Lung (tissue), 12 donors: Measurements from ENCODE around the gene MRRF. TPM values are rescaled to one million over a fixed set of nuclear protein-coding genes. Genes with fewer than 3 reads are reported as not detected.

Experiments used
- ATAC-seq: fragments of 200-7000 bp; cut with Tn5 transposase; one replicate; pipeline ENCODE4 v1.9.1; 2020; ENCODE audit warnings: moderate number of reproducible peaks; ENCODE audit not compliant: insufficient read depth, low FRiP score
- DNase-seq, 3 donors: peaks; one replicate each; pipeline ENCODE4 v3.0.0-alpha.2; 2013 to 2017
- H3K27ac ChIP-seq, 2 donors: one replicate each; pipeline ENCODE4 v1.5.1; 2013; ENCODE audit warnings: mild to moderate bottlenecking in 2 of 2, moderate library complexity in 2 of 2, control low read depth in 1 of 2, inconsistent platforms in 1 of 2, low read depth in 1 of 2, low read length in 1 of 2
- H3K27me3 ChIP-seq, 3 donors: one replicate each; pipeline ENCODE4 v1.5.1; 2013; ENCODE audit warnings: low read length in 2 of 3; ENCODE audit not compliant: control insufficient read depth in 3 of 3, insufficient read depth in 3 of 3
- H3K36me3 ChIP-seq, 4 donors: one replicate each; pipeline ENCODE4 v1.5.1; 2013; ENCODE audit warnings: low read length in 4 of 4, mild to moderate bottlenecking in 1 of 4, moderate library complexity in 1 of 4; ENCODE audit not compliant: control insufficient read depth in 4 of 4, insufficient read depth in 4 of 4
- H3K4me1 ChIP-seq, 5 donors: one replicate each; pipeline ENCODE4 v1.5.1; 2013; ENCODE audit warnings: low read length in 5 of 5, mild to moderate bottlenecking in 2 of 5, moderate library complexity in 1 of 5; ENCODE audit not compliant: control insufficient read depth in 5 of 5, insufficient read depth in 5 of 5
- H3K4me3 ChIP-seq: one replicate; pipeline ENCODE4 v1.5.1; 2013; ENCODE audit warnings: mild to moderate bottlenecking, control low read depth, moderate library complexity
- H3K9ac ChIP-seq, 2 donors: one replicate each; pipeline ENCODE4 v1.5.1; 2013; ENCODE audit warnings: low read length in 2 of 2, control low read depth in 1 of 2; ENCODE audit not compliant: insufficient read depth in 1 of 2
- H3K9me3 ChIP-seq, 4 donors: one replicate each; pipeline ENCODE4 v1.5.1; 2013; ENCODE audit warnings: low read length in 3 of 4, mild to moderate bottlenecking in 1 of 4, moderate library complexity in 1 of 4; ENCODE audit not compliant: control insufficient read depth in 4 of 4, insufficient read depth in 3 of 4
- CTCF ChIP-seq: IDR thresholded peaks from 2 replicates; pipeline ENCODE4 v1.5.1; 2012; ENCODE audit warnings: mild to moderate bottlenecking; ENCODE audit errors: control extremely low read depth, extremely low read depth
- WGBS, 2 donors: extraction: QIAGEN DNeasy Blood & Tissue Kit; methylation state at CpG; one replicate each; pipeline ENCODE4 v1.1.7; 2013; 5-methylcytosine and 5-hydroxymethylcytosine counted together
- polyA plus RNA-seq, 2 donors: library from polyadenylated mRNA; stranded (reverse); fragments of 200-250 nt; gene quantifications; one replicate each; pipeline ENCODE4 v1.2.1, GENCODE V29; 2013
- total RNA-seq, 2 donors: library from RNA; depleted of rRNA in 1 of 2; stranded (reverse); fragments of >200 nt in 1 of 2; gene quantifications; one replicate each; pipeline ENCODE4 v1.2.1, GENCODE V29; 2014 to 2021
- donor health status: control.
- donor health status: control.
- donor health status: Bipolar disorder and iron deficiency.
- donor health status: healthy.
- donor health status: DM: yes; HTN: yes; CAD: no.

MRRF gene
- total and polyA plus RNA-seq, 4 donors: 22.3 to 43.9 (median 31.1) TPM

GRCh38 chr9:122227575-122227900 lies 37.1 kb upstream of the MRRF start:
- Histone ChIP-seq H3K36me3 (no peaks in the 10 kb centered on the region), H3K9me3 (peaks cover 0 to 5% (median 0%) of the 10 kb centered on the region in 4 donors), H3K4me1 (peaks cover 0 to 10% (median 0%) of the 10 kb centered on the region in 5 donors), H3K27ac (no peak overlapping the region), H3K4me3 (peak overlapping the region; percentile 9), H3K27me3 (peaks cover 0 to 89% (median 78%) of the 10 kb centered on the region in 3 donors), H3K9ac (no peak overlapping the region)
- ATAC-seq (no peak), DNase-seq (peak in 1 of 3 donors; percentile 20)
- 10 to 32% methylated on average over 10 of the region's 10 CpGs for WGBS, 2 donors
- no peak for TF ChIP-seq CTCF

- Histone ChIP-seq H3K9ac (no peak overlapping the region), H3K36me3 (no peaks in the 10 kb centered on the region), H3K27me3 (peaks cover 0 to 88% (median 78%) of the 10 kb centered on the region in 3 donors), H3K4me3 (peak overlapping the region; percentile 52), H3K9me3 (peaks cover 0 to 5% (median 0%) of the 10 kb centered on the region in 4 donors), H3K27ac (no peak overlapping the region), H3K4me1 (peaks cover 0 to 10% (median 0%) of the 10 kb centered on the region in 5 donors)
- 0 to 3% methylated on average over 38 of the region's 38 CpGs for WGBS, 2 donors
- no peak for TF ChIP-seq CTCF
- ATAC-seq (no peak), DNase-seq (peak in 1 of 3 donors; percentile 14)
Observed at GRCh38 chr9:122228191-122228567, 36.5 kb upstream of the MRRF start.

GRCh38 chr9:122228568-122229484 lies 35.9 kb upstream of the MRRF start, which contains the start of gene LHX6:
LHX6 (minus strand) TSS chr9:122228957; CDS start chr9:122228740, 217 bp downstream.
- peaks cover 0 to 89% (median 78%) of the 10 kb centered on the region in 3 donors for H3K27me3 ChIP-seq
- 6 to 10% methylated on average over 50 to 70 of the region's 70 CpGs for WGBS, 2 donors

More at GRCh38 chr9:122228568-122229484, 35.9 kb upstream of the MRRF start, which contains the start of gene LHX6:
- Histone ChIP-seq H3K9ac (no peak within 1 kb of the TSS), H3K4me1 (peaks cover 0 to 10% (median 0%) of the 10 kb centered on the region in 5 donors), H3K27ac (no peak within 1 kb of the TSS), H3K36me3 (no peaks in the 10 kb centered on the region), H3K9me3 (peaks cover 0 to 5% (median 0%) of the 10 kb centered on the region in 4 donors), H3K4me3 (peak within 1 kb of the TSS; percentile 52)
- no peak for TF ChIP-seq CTCF
- DNase-seq: peak; percentile 13 to 49 (median 47)
- peak; percentile 23 for ATAC-seq
